ENCODE measurements around the gene BTN1A1.

The BTN1A1 gene

GRCh38 chr6:26454631-26455030, 45.5 kb upstream of the BTN1A1 start:
- no peak for ATAC-seq
- TF ChIP-seq POU6F1 (CRISPR knock-in tag; IDR thresholded peaks at IDR 0.05; ENCODE audit: borderline replicate concordance, low read depth): no peak

DNA sequence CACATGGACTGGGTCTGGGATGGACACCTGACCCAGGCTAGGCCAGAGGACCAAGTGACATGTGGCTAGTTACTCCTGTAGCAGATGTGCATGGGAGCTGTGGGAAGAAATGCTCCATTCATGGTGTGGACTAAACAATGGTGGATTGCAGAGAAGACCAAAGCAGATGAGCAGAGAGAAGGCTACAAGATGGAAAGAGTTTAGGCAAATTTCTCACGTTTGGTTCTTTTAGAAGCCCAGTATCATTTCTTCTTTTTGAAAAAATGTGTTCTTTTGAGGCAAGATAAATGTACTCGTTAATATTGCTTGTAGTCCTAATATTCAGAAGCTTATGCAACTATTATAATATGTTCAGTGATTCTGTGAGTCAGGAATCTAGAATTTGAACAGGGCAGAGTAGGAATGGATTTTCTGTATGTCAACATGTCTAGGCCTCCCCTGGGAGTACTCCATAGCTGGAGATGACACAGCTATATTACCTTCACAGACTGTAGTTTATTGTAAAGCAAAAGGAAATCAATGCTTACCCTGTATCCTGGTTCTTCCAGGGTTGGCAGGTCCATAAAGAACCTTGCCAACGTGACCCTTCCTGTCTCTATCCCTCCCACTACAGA, 44.6 kb upstream of the BTN1A1 start:
- ATAC-seq: no peak
- TF ChIP-seq TOX (CRISPR knock-in tag; IDR thresholded peaks at IDR 0.05; ENCODE audit: borderline replicate concordance) (no peak), TSHZ2 (CRISPR knock-in tag; IDR thresholded peaks at IDR 0.05) (no peak), OSR1 (CRISPR knock-in tag; IDR thresholded peaks at IDR 0.05) (no peak), BACH2 (CRISPR knock-in tag; IDR thresholded peaks at IDR 0.05; ENCODE audit: borderline replicate concordance) (no peak), TCF4 (CRISPR knock-in tag; IDR thresholded peaks at IDR 0.05; ENCODE audit: borderline replicate concordance) (no peak)

DNA sequence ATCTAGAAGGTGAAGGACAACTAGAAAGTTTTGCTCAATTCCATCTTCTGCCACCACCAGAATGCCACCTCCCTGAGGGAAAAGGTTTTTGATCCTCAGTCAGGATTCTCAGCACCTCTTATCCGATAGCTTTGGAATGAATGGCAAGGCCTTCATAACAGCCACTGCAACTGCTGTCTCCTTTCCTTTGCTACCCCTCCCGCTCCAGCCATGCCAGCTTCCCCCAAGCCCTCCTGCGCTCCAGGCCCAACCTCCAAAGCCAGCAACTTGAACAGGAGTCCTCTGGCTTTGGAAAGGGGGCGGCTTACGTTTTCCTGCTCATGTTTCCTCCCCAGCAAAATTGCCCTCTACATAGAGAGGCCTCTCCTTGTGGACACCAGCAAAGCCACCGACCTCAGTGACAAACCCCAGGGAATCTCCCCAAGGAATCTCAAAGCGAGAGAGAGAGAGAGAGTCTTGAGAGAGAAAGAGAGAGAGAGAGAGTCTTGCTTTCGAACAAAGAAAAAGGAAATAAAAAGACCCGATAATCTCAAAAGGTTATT, 42.8 kb upstream of the BTN1A1 start:
- peak; percentile 64 for ATAC-seq
- TF ChIP-seq ZFP30 (CRISPR knock-in tag; IDR thresholded peaks at IDR 0.05) (peak; percentile 50), RARB (CRISPR knock-in tag; IDR thresholded peaks at IDR 0.05) (no peak), ZNF8 (CRISPR knock-in tag; IDR thresholded peaks at IDR 0.05) (no peak)

DNA sequence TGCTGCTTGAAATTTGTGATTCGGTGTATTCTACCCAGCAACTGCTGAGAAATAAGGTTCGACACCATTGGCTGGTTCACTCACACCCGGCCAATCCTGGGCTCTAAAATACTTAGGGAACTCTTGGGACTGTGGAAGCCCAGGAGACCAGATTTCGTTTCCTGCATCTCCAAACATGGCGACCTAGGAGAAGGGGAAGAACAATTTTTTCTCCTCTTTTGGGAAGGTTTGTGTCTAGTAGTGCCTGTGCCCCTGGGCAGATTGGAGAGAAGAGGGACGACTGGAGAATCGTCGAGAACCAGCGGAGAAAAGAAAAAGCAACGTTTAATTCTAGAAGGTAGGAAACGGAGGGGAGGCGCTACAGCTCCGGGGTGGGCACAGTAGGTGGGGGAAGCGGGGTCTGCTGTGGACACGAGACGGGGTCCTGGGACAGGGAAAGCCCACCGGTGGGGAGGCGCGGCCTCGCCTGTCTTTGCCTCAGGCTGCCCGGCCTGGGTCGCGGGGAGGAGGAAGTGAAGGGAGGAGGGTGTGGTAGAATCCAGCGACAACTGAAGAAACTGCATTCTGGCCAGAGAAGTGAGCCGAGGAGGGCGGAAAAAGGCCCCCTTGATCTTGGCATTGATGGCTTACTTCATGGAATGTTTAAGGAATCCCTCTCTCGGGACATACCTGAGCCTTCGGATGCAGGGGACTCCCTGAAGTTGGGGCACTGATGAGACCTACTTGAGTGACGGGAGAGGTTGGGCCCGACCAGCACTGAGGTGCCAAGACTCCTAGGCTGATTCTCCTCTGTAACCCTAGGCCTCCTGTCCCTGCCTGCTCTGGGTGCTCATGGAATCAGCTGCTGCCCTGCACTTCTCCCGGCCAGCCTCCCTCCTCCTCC, 42.1 kb upstream of the BTN1A1 start, which contains the start of gene BTN2A1:
BTN2A1 (plus strand) TSS at position 150 of the 883 bp plus-strand sequence; CDS start at position 832, 682 bp downstream.
- no peak for TF ChIP-seq POU6F1 (CRISPR knock-in tag; IDR thresholded peaks at IDR 0.05; ENCODE audit: borderline replicate concordance, low read depth)
- no peak for TF ChIP-seq ARNTL (CRISPR knock-in tag; IDR thresholded peaks at IDR 0.05; ENCODE audit: borderline replicate concordance, low read depth)
- no peak for TF ChIP-seq ISL1 (CRISPR knock-in tag; IDR thresholded peaks at IDR 0.05)
- TF ChIP-seq, protein P1, sequence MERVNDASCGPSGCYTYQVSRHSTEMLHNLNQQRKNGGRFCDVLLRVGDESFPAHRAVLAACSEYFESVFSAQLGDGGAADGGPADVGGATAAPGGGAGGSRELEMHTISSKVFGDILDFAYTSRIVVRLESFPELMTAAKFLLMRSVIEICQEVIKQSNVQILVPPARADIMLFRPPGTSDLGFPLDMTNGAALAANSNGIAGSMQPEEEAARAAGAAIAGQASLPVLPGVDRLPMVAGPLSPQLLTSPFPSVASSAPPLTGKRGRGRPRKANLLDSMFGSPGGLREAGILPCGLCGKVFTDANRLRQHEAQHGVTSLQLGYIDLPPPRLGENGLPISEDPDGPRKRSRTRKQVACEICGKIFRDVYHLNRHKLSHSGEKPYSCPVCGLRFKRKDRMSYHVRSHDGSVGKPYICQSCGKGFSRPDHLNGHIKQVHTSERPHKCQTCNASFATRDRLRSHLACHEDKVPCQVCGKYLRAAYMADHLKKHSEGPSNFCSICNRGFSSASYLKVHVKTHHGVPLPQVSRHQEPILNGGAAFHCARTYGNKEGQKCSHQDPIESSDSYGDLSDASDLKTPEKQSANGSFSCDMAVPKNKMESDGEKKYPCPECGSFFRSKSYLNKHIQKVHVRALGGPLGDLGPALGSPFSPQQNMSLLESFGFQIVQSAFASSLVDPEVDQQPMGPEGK (CRISPR knock-in tag; IDR thresholded peaks at IDR 0.05; ENCODE audit: borderline replicate concordance): no peak
- no peak for TF ChIP-seq SNAI2 (CRISPR knock-in tag; IDR thresholded peaks at IDR 0.05)
- TF ChIP-seq ZC3H10 (CRISPR knock-in tag; IDR thresholded peaks at IDR 0.05): no peak
- TF ChIP-seq CSDC2 (CRISPR knock-in tag; IDR thresholded peaks at IDR 0.05): no peak
- TF ChIP-seq ZFP3 (CRISPR knock-in tag; IDR thresholded peaks at IDR 0.05): no peak
- no peak for TF ChIP-seq ZFP30 (CRISPR knock-in tag; IDR thresholded peaks at IDR 0.05)
- no peak for TF ChIP-seq PPARA (CRISPR knock-in tag; IDR thresholded peaks at IDR 0.05; ENCODE audit: borderline replicate concordance)
- no peak for TF ChIP-seq TSHZ2 (CRISPR knock-in tag; IDR thresholded peaks at IDR 0.05)
- peak; percentile 100 for ATAC-seq
